Body of pancreas (tissue), 4 donors: ENCODE data around the gene TBC1D32.

Source experiments
- CTCF ChIP-seq, 7 experiments: fragments of 450-650 bp in 4 of 7; fragments of 200-600 bp in 3 of 7; sonication (generic) in 3 of 7; IDR thresholded peaks; one replicate each; pipeline ENCODE4 v1.5.1; 2016 to 2019; ENCODE audit warnings: antibody characterized with exemption in 7 of 7
- POLR2A ChIP-seq, 3 donors: fragments of 450-650 bp; IDR thresholded peaks; one replicate each; pipeline ENCODE4 v1.6.1; 2016; ENCODE audit warnings: antibody characterized with exemption in 3 of 3, mild to moderate bottlenecking in 2 of 3

GRCh38 chr6:121247386-121247785 is 86.9 kb downstream of the TBC1D32 start:
- no peak for TF ChIP-seq POLR2A (IDR thresholded peaks at IDR 0.05)
- no peak for TF ChIP-seq CTCF (IDR thresholded peaks at IDR 0.05)
